GM11168 (cell line): ENCODE measurements around the gene CMSS1.
"Not testable (repeated sequence)": the region's sequence is repeated elsewhere in the genome, so short reads cannot be mapped to it uniquely, and the experiment has no call there.

Experiments used
- in situ Hi-C: fragments of 300-500 bp; cut with MboI; formaldehyde crosslinking; loops from one replicate; pipeline ENCODE4 v1.12.0; 2022; ENCODE audit warnings: low sequenced_read_pairs; ENCODE audit not compliant: unreplicated experiment

The CMSS1 gene

GRCh38 chr3:99810403-99810802 is 7.3 kb upstream of the CMSS1 start:
- in situ Hi-C loops = no loop called here

GRCh38 chr3:99817047-99817436 is 620 bp upstream of the CMSS1 start:
- in situ Hi-C loops = no loop called here

- in situ Hi-C loops = no loop called here
Observed at GRCh38 chr3:99818818-99819217, 1.2 kb downstream of the CMSS1 start.

- in situ Hi-C loops = no loop called here
Observed at GRCh38 chr3:99823723-99824711, 6.4 kb downstream of the CMSS1 start.

- in situ Hi-C loops = no loop called here
Observed at GRCh38 chr3:99825004-99825640, 7.5 kb downstream of the CMSS1 start.

- in situ Hi-C loops = loop anchor here (10.0 kb wide), 2 partner anchors 245 to 425 kb away; no protein-coding TSS in a partner anchor
Observed at GRCh38 chr3:99829844-99830243, 12.2 kb downstream of the CMSS1 start.

GRCh38 chr3:99833617-99834205 is 16.0 kb downstream of the CMSS1 start:
- in situ Hi-C loops = loop anchor here (10.0 kb wide), 2 partner anchors 241 to 421 kb away; no protein-coding TSS in a partner anchor

- in situ Hi-C loops = loop anchor here (10.0 kb wide), 2 partner anchors 240 to 420 kb away; no protein-coding TSS in a partner anchor
Observed at GRCh38 chr3:99834211-99834957, 16.7 kb downstream of the CMSS1 start.

GRCh38 chr3:99836681-99837080 is 19.0 kb downstream of the CMSS1 start:
- in situ Hi-C loops = loop anchor here (10.0 kb wide), 2 partner anchors 238 to 418 kb away; no protein-coding TSS in a partner anchor

GRCh38 chr3:99837715-99838114 is 20.1 kb downstream of the CMSS1 start:
- in situ Hi-C loops = loop anchor here (10.0 kb wide), 2 partner anchors 237 to 417 kb away; no protein-coding TSS in a partner anchor

GRCh38 chr3:99838755-99839154 is 21.1 kb downstream of the CMSS1 start:
- in situ Hi-C loops = loop anchor here (10.0 kb wide), 2 partner anchors 236 to 416 kb away; no protein-coding TSS in a partner anchor

GRCh38 chr3:99839613-99840012 is 22.0 kb downstream of the CMSS1 start:
- in situ Hi-C loops = loop anchor here (10.0 kb wide), 2 partner anchors 235 to 415 kb away; no protein-coding TSS in a partner anchor

- in situ Hi-C loops = not testable (repeated sequence)
Observed at GRCh38 chr3:99841949-99842348, 24.3 kb downstream of the CMSS1 start.

- in situ Hi-C loops = no loop called here
Observed at GRCh38 chr3:99842826-99843589, 25.3 kb downstream of the CMSS1 start.

GRCh38 chr3:99843590-99844258 is 26.1 kb downstream of the CMSS1 start:
- in situ Hi-C loops = no loop called here

- in situ Hi-C loops = no loop called here
Observed at GRCh38 chr3:99845331-99845730, 27.7 kb downstream of the CMSS1 start.

- in situ Hi-C loops = no loop called here
Observed at GRCh38 chr3:99845999-99846398, 28.3 kb downstream of the CMSS1 start.

- in situ Hi-C loops = no loop called here
Observed at GRCh38 chr3:99846477-99847160, 29.0 kb downstream of the CMSS1 start.
